C4-2B (cell line): ENCODE measurements around the gene LCN6.

ENCODE experiments used
- ZFX ChIP-seq: fragments of 450-650 bp; IDR thresholded peaks from 2 replicates; pipeline ENCODE4 v1.6.1; 2017
- TF ChIP-seq, protein P1 (sequence below): fragments of 450-650 bp; conservative IDR thresholded peaks from 2 replicates; pipeline ENCODE4 v1.5.1; 2017; ENCODE audit warnings: mild to moderate bottlenecking

DNA sequence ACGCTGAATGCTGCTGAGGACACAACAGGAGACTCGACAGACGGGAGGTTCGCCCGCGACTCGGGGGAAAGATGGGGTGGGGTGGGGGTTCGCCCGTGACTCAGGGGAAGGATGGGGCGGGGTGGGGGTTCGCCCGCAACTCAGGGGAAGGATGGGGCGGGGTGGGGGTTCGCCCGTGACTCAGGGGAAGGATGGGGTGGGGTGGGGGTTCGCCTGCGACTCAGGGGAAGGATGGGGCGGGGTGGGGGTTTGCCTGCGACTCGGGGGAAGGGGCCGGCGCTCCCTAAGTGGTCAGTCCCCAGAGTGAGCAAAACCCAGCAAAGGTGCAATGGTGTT, 2.2 kb downstream of the LCN6 start:
- TF ChIP-seq, protein P1, sequence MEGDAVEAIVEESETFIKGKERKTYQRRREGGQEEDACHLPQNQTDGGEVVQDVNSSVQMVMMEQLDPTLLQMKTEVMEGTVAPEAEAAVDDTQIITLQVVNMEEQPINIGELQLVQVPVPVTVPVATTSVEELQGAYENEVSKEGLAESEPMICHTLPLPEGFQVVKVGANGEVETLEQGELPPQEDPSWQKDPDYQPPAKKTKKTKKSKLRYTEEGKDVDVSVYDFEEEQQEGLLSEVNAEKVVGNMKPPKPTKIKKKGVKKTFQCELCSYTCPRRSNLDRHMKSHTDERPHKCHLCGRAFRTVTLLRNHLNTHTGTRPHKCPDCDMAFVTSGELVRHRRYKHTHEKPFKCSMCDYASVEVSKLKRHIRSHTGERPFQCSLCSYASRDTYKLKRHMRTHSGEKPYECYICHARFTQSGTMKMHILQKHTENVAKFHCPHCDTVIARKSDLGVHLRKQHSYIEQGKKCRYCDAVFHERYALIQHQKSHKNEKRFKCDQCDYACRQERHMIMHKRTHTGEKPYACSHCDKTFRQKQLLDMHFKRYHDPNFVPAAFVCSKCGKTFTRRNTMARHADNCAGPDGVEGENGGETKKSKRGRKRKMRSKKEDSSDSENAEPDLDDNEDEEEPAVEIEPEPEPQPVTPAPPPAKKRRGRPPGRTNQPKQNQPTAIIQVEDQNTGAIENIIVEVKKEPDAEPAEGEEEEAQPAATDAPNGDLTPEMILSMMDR = no peak
- no peak for TF ChIP-seq ZFX
